PC-3 (cell line): ENCODE results near the gene RBKS. TPM values are rescaled to one million over a fixed set of nuclear protein-coding genes. Genes with fewer than 3 reads are reported as not detected.

Source experiments
- ATAC-seq: fragments of 200-7000 bp; cut with Tn5 transposase; 2 replicates; pipeline ENCODE4 v1.9.1; 2020; ENCODE audit warnings: mild to moderate bottlenecking, moderate library complexity
- BruUV-seq: library from RNA; stranded (reverse); fragments of 400-500 nt; replicated peaks from 2 replicates; lab custom pipeline; 2021; lab: Mats Ljungman, UMichigan
- CTCF ChIA-PET: fragments of 300-600 bp; sonication (Branson Sonifier 250); formaldehyde crosslinking; loops from one replicate; lab custom pipeline; 2022; ENCODE audit warnings: antibody characterized with exemption; lab: Charles Lee
- POLR2A ChIA-PET: fragments of 300-600 bp; sonication (Branson Sonifier 250); formaldehyde crosslinking; loops from one replicate; lab custom pipeline; 2022; ENCODE audit warnings: antibody characterized with exemption; ENCODE audit not compliant: unreplicated experiment; lab: Charles Lee
- DNase-seq: peaks from one replicate; pipeline ENCODE4 v3.0.0-alpha.2; 2015
- H2AFZ ChIP-seq: fragments of 300-600 bp; sonication (generic); 2 replicates; pipeline ENCODE4 v1.6.0; 2016; ENCODE audit warnings: antibody characterized with exemption, low read length
- H3F3A ChIP-seq: fragments of 300-600 bp; sonication (generic); one replicate; pipeline ENCODE4 v1.6.0; 2017; ENCODE audit warnings: antibody characterized with exemption, low read length, control low read depth, mild to moderate bottlenecking; ENCODE audit not compliant: unreplicated experiment
- H3K27ac ChIP-seq: fragments of 300-600 bp; sonication (generic); 2 replicates; pipeline ENCODE4 v1.5.1; 2016; ENCODE audit warnings: mild to moderate bottlenecking, low read length
- H3K27me3 ChIP-seq: fragments of 300-600 bp; sonication (generic); 2 replicates; pipeline ENCODE4 v1.6.1; 2016; ENCODE audit warnings: low read length, mixed read lengths
- H3K36me3 ChIP-seq: fragments of 300-600 bp; sonication (generic); 2 replicates; pipeline ENCODE4 v1.6.1; 2016; ENCODE audit warnings: low read depth, mixed run types, low read length, mixed read lengths
- H3K4me1 ChIP-seq: fragments of 300-600 bp; sonication (generic); 2 replicates; pipeline ENCODE4 v1.5.1; 2016; ENCODE audit warnings: low read length; ENCODE audit not compliant: insufficient read depth
- H3K4me2 ChIP-seq: fragments of 300-600 bp; sonication (generic); 2 replicates; pipeline ENCODE4 v1.6.0; 2016; ENCODE audit warnings: low read length
- H3K4me3 ChIP-seq: fragments of 300-600 bp; sonication (generic); 2 replicates; pipeline ENCODE4 v1.5.1; 2016; ENCODE audit warnings: mild to moderate bottlenecking, low read length, mixed read lengths
- H3K79me2 ChIP-seq: fragments of 300-600 bp; sonication (generic); 2 replicates; pipeline ENCODE4 v1.6.1; 2017; ENCODE audit warnings: low read length, mixed read lengths
- H3K9ac ChIP-seq: fragments of 300-600 bp; sonication (generic); 2 replicates; pipeline ENCODE4 v1.6.0; 2016; ENCODE audit warnings: mild to moderate bottlenecking, low read length
- H3K9me2 ChIP-seq: fragments of 300-600 bp; sonication (generic); replicated peaks from 2 replicates; pipeline ENCODE4 v1.6.1; 2016; ENCODE audit warnings: mixed run types, low read length, mixed read lengths
- H3K9me3 ChIP-seq: fragments of 300-600 bp; sonication (generic); 2 replicates; pipeline ENCODE4 v1.6.1; 2016; ENCODE audit warnings: low read length, mixed read lengths
- H4K20me1 ChIP-seq: fragments of 300-600 bp; sonication (generic); 2 replicates; pipeline ENCODE4 v1.6.1; 2016; ENCODE audit warnings: low read length, mixed read lengths
- EZH2 ChIP-seq: fragments of 300-600 bp; sonication (generic); IDR thresholded peaks from one replicate; pipeline ENCODE4 v1.6.1; 2017; ENCODE audit warnings: antibody characterized with exemption, mild to moderate bottlenecking, low read length; ENCODE audit not compliant: unreplicated experiment
- EZH2phosphoT487 ChIP-seq: fragments of 300-600 bp; sonication (generic); IDR thresholded peaks from 2 replicates; pipeline ENCODE4 v1.6.1; 2018; ENCODE audit warnings: mild to moderate bottlenecking, antibody characterized with exemption, low read length, borderline replicate concordance
- intact Hi-C: fragments of 100-400 bp; cut with micrococcal nuclease; formaldehyde crosslinking; loops from 2 replicates; pipeline ENCODE4 v1.9.0; 2023
- total RNA-seq: library from RNA; depleted of rRNA; stranded (reverse); fragments of >200 nt; gene quantifications from 2 replicates; pipeline ENCODE4 v1.2.3, GENCODE V29; 2014
- TF ChIP-seq, protein P1 (sequence below): fragments of 300-600 bp; sonication (generic); conservative IDR thresholded peaks from 2 replicates; pipeline ENCODE4 v1.5.1; 2017; ENCODE audit warnings: antibody characterized with exemption, low read depth, mild to moderate bottlenecking, low read length

Gene RBKS
- total RNA-seq, 1 experiment from 2014 or later: 1.8 TPM

DNA sequence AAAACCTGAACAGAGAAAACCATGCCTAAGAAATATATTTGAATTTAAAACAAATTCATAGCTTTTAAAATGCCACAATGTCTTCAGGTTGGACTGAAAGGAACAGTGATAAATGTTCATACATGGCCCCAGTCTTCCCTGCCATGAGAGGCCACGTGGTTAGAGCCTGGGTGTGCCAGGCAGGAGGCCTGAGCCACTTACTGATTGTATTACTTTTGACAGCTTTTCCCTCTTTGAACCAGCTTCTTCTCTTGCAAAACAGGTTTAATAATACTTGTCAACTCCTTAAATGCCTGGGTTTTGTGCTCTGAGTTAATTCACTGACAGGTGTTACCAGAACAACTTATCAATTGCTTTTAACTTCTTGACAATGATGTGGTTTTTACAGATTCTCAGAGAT is 27.0 kb downstream of the RBKS start:
- Histone ChIP-seq H3K4me3 (no peak overlapping the region), H3K36me3 (no peaks in the 10 kb centered on the region), H3K9me2 (no peaks in the 10 kb centered on the region), H3K27ac (no peak overlapping the region), H3K4me2 (no peak overlapping the region), H3K9me3 (no peaks in the 10 kb centered on the region), H3K27me3 (no peaks in the 10 kb centered on the region), H3K79me2 (no peaks in the 10 kb centered on the region), H3K4me1 (peaks cover 20% of the 10 kb centered on the region), H3F3A (no peaks in the 10 kb centered on the region), H2AFZ (no peak overlapping the region), H3K9ac (no peak overlapping the region), H4K20me1 (no peaks in the 10 kb centered on the region)
- no peak for DNase-seq
- ChIA-PET CTCF (no interaction called here), POLR2A (no interaction called here)
- intact Hi-C loops: no loop called here
- BruUV-seq: no TSS peak
- no peak for ATAC-seq
- TF ChIP-seq, protein P1, sequence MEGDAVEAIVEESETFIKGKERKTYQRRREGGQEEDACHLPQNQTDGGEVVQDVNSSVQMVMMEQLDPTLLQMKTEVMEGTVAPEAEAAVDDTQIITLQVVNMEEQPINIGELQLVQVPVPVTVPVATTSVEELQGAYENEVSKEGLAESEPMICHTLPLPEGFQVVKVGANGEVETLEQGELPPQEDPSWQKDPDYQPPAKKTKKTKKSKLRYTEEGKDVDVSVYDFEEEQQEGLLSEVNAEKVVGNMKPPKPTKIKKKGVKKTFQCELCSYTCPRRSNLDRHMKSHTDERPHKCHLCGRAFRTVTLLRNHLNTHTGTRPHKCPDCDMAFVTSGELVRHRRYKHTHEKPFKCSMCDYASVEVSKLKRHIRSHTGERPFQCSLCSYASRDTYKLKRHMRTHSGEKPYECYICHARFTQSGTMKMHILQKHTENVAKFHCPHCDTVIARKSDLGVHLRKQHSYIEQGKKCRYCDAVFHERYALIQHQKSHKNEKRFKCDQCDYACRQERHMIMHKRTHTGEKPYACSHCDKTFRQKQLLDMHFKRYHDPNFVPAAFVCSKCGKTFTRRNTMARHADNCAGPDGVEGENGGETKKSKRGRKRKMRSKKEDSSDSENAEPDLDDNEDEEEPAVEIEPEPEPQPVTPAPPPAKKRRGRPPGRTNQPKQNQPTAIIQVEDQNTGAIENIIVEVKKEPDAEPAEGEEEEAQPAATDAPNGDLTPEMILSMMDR: no peak
- TF ChIP-seq EZH2: no peak
- TF ChIP-seq EZH2phosphoT487: no peak

DNA sequence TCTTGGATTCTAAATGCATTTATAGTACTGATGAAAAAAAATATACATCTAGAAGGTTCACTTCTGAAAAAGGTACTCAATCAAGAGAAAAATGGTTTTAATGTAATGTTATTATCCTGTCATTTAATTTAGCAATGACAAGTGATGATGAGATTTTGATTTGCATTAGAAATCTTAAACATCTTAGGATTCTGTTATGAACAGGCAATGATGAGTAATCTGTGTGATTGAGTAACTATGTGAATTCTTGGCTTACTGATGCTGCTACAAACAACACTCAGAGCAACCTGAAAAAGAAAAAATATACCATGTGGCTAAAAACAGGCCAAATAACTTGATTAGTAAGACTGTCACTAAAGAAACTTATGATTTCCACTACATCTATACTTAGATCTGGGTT is 30.1 kb downstream of the RBKS start:
- Histone ChIP-seq H4K20me1 (no peaks in the 10 kb centered on the region), H3K79me2 (no peaks in the 10 kb centered on the region), H2AFZ (no peak overlapping the region), H3K36me3 (no peaks in the 10 kb centered on the region), H3K9me2 (no peaks in the 10 kb centered on the region), H3K4me2 (no peak overlapping the region), H3K9ac (no peak overlapping the region), H3K9me3 (no peaks in the 10 kb centered on the region), H3K4me1 (peaks cover 45% of the 10 kb centered on the region), H3K27me3 (no peaks in the 10 kb centered on the region), H3K4me3 (no peak overlapping the region), H3K27ac (0 out of 2 replicates have a peak overlapping the region, but pooled peaks have one; percentile 23), H3F3A (no peaks in the 10 kb centered on the region)
- DNase-seq (peak; percentile 69), ATAC-seq (peak; percentile 68)
- TF ChIP-seq EZH2 (no peak), EZH2phosphoT487 (no peak)
- TF ChIP-seq, protein P1: no peak
- CTCF ChIA-PET: no interaction called here
- no TSS peak for BruUV-seq
- intact Hi-C loops: no loop called here
- POLR2A ChIA-PET: no interaction called here

DNA sequence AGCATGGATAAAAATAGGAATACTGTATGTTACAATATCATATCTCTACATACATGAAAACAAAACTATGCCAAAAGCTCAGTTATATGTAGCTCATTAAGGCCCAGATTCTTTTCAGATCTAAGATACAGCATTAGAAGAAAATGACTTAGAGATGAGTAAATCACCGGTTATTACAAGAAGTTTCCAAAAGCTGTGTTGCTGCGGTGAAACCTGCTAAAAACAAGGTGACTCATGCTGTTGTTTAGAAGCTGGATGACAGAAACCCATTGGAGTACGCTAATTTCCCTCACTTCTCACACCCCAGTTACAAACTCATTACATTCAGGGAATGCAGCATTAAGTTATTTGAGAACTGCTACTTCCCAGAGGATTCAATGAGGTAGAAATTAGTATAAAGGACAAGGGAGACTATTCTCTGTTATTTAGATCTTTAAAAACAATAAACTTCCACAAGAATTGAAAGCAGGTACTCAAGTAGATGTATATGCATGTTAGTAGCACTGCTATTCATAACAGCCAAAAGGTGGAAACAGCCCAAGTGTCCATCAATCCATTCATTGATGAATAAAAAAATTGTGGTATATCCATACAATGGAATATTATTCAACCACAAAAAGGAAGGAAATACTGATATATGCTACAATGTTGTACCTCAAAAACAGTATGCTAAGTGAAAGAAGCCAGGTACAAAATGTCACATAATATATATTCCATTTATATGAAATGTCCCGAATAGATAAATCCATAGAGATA is 32.6 kb downstream of the RBKS start:
- no peaks in the 10 kb centered on the region for H3K79me2 ChIP-seq
- H3F3A ChIP-seq: no peaks in the 10 kb centered on the region
- peak; percentile 60 for DNase-seq
- H3K4me1 ChIP-seq: peaks cover 41% of the 10 kb centered on the region
- POLR2A ChIA-PET: no interaction called here
- H3K4me3 ChIP-seq: no peak overlapping the region
- ATAC-seq: peak; percentile 29
- H3K27me3 ChIP-seq: no peaks in the 10 kb centered on the region
- no peak overlapping the region for H3K9ac ChIP-seq
- no peaks in the 10 kb centered on the region for H4K20me1 ChIP-seq
- intact Hi-C loops: no loop called here
- peak overlapping the region; percentile 54 for H3K27ac ChIP-seq
- TF ChIP-seq EZH2 (no peak), EZH2phosphoT487 (no peak)
- TF ChIP-seq, protein P1: no peak
- H3K9me2 ChIP-seq: no peaks in the 10 kb centered on the region
- CTCF ChIA-PET: no interaction called here
- no peak overlapping the region for H2AFZ ChIP-seq
- H3K4me2 ChIP-seq: peak overlapping the region; percentile 28; the same call in 1 of the 2 replicates
- BruUV-seq: no TSS peak
- no peaks in the 10 kb centered on the region for H3K36me3 ChIP-seq
- H3K9me3 ChIP-seq: no peaks in the 10 kb centered on the region
